ENCODE results near the gene KCNA5.

KCNA5 gene

DNA sequence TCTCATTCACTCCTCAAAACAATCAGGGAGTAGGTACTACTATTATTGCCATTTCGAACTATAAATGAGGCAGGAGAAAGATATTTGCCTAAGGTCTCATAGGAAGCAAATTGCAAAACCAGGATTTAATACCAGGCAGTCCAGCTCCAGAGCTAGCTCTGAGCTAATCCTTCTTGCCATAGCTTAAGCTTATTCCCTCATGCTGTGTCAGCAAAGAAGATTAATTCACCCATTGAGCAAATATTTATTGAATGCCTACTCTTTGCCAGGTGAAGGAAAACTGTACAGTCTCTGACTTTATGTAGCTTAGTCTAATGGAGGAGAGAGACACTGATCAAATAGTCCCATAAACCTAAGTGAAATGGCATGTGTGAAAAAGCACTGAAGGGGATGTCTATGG lies 19.5 kb downstream of the KCNA5 start:
- no peak for DNase-seq

DNA sequence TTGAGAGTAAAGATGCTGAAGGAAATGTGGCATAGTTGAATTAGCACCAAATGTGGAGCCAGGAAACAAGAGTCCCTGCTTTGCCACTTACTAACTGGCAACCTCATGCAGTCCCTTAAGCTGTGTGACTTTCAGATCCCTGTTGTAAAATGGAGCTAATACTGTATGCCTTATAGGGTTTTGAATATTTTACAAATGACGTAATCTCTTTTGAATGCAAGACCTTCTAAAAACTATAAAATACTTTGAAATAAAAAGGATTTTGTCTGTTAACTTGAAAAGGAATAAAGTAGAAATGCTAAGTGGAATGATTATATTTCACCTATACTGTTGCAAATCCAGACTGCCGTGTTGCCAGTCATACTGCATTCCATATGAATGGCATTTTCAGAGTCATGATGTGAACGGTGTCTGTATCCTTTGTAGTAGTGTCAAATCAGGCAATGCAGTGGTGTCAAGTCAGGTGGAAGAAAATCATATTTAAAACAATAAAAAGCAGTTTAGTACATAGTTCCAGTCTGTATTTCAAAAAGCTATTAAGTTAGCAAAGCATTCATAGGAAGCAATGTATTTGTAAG lies 21.3 kb downstream of the KCNA5 start:
- no peak for DNase-seq

GRCh38 chr12:5066251-5066650 lies 22.6 kb downstream of the KCNA5 start:
- DNase-seq = no peak

- no peak for DNase-seq
These were observed 24.4 kb downstream of the KCNA5 start for GRCh38 chr12:5068126-5068525.

DNA sequence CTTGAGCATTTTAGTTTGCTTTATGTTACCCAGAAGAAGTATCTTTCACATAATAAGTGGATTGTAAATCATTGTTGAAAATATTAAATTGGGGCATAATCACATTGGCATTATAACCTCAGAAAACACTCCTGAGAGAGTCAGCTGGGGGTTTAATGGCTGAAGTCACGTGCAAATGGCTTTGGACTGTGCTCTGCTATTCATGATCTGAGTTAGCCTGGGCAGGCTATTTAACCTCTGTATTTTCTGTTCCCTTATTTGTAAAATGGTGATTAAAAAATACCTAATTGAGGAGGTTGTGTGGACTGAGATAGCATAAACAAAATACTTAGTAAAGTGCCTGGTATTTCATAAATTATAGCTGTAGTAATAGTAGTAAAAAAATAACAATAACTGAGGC lies 24.9 kb downstream of the KCNA5 start:
- no peak for DNase-seq

GRCh38 chr12:5070090-5070489 lies 26.4 kb downstream of the KCNA5 start:
- DNase-seq = no peak

DNA sequence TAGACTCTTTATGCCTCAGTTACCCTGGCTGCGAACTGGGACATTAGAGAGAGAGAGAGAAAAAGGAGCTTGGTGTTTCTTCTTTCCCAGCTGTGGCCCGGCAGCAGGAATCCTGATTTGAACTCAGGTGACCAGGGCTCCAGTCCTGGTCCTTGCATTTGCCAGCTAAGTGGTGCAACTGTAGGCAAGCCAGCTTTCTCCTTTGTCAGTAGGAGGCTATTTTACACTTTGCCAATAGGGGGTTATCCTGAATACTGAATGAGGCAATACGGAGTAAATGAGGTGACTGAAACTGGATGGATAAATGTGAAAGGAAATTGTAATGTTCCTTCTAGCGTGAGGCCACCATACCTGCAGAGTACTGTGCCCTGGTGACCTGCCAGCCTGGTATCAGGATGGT lies 27.8 kb downstream of the KCNA5 start:
- no peak for DNase-seq

- no peak for DNase-seq
These were observed 28.6 kb downstream of the KCNA5 start for GRCh38 chr12:5072311-5072710.

GRCh38 chr12:5073054-5073453 lies 29.4 kb downstream of the KCNA5 start:
- DNase-seq = no peak

DNA sequence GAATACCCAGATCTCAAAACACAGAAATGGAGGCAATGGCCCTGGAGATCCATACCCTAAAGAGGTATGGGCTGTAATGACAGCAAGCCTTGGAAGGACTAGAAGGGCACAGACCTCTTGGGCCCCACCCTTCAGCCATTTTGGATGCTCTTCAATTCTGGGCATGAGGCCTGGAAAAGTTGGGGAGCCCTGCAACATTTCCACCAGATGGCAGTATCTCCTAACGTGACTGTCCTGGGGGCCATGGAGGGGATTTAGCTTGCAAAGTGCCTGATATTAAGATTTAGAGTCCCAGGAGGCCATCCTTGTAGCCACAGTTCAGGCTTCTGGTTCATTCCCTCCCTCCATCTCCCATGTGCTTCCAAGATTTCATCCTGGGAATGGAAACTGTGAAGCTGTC lies 30.2 kb downstream of the KCNA5 start:
- DNase-seq = no peak

GRCh38 chr12:5076761-5077160 lies 33.1 kb downstream of the KCNA5 start:
- DNase-seq = no peak

- DNase-seq = peak; percentile 48
These were observed 34.7 kb downstream of the KCNA5 start for GRCh38 chr12:5078423-5078822.

- no peak for DNase-seq
These were observed 37.3 kb downstream of the KCNA5 start for GRCh38 chr12:5081016-5081415.

DNA sequence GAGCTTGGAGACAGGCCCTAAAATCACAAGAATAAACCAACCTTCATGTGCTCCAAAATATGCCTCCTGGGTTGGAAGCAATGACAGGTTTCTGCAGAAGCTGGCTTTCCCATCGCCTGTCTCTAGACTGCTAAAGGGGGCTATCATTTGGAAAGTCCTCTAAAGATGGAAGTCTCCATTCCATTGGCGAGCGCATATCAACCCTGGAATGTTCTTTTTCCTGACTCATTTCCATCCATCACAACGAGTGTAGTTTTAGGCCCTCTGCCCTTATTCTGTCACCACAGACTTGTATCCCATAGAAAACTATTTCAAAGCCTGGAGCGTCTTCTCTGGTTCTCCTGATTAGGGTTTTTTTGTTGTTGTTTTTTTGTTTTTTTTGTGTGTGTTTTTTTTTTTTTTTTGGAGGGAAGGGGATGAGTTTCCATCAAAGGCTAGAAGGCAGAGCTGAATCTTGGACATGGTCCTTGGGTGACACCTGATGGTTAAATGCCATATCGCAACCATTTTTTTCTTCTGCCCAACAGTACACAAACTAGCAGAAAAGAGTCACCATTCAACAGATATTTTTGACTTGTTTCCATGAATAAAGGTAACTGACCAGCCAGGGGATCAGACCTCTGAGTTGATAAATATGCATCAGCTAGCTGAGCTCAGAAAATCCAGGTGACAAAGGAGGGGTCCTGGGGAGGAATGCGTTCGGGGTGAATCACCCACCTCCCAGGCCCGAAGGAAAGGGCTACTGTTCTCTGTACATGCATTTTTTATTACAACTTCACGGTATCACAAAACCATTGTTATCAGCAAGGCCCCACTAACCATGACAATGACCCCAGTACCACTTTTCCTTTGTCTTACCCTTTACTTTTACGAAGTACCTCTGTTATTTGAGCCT lies 40.5 kb downstream of the KCNA5 start:
- DNase-seq = no peak

- no peak for DNase-seq
These were observed 42.2 kb downstream of the KCNA5 start for GRCh38 chr12:5085896-5086295.

DNA sequence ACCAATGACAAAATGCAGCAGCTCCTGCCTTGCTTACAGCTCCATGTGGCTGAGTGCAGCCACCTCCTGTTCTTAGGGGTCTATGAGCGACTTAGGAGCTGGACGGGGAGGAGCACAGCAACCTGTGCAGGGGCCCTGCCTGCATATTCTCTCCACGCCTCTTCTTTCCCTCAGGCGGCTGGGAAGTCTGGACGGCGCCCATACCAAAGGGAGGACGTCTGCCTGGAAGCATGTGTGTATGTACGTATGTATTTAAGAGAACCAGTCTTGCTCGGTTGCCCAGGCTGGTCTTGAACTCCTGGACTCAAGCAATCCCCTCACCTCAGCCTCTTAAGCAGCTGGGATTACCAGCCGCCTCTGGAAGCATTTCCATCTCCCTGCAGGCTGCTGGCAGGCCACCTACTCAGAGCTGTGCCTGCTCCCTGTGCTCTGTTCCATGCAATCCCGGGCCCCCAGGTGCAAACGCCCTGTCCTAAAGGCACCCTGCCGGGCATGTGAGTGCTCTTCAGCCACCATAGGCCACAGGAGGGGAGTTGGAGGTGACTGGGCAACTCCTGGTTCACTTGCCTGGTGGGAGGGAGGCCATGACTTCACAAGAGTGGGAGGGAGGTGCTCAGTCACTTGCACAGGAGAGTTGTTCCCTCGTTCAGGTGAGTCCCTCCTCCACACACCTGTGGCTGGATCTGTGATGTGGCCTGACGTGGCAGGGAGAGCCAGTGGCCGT lies 44.3 kb downstream of the KCNA5 start:
- DNase-seq = no peak

GRCh38 chr12:5088586-5089264 lies 45.0 kb downstream of the KCNA5 start:
- DNase-seq = no peak

- no peak for DNase-seq
These were observed 50.9 kb downstream of the KCNA5 start for GRCh38 chr12:5094551-5094950.

DNA sequence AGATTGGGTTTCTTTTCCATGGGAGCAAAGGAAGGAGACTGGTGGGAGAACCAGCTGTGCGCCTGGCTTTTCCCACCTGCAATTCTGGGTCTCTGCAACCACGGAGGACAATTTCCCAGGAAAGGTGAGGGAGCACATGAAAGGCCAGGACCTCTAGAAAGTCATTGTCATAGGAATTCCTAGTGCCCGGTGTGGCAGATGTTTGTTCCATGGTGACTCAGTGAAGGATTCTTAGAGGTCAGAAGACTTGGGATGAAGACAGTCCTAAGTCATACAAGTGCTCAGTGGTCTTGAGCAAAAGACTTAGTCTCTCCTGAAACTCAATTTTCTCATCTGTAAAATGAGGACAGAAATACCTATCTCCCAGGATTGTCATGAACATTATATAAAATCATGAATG lies 51.3 kb downstream of the KCNA5 start:
- DNase-seq = no peak

All from right kidney (tissue), 1 donor.